Transverse colon (tissue), 4 donors: ENCODE results near the gene DCAF10. TPM values are rescaled to one million over a fixed set of nuclear protein-coding genes. Genes with fewer than 3 reads are reported as not detected.
"Not testable (repeated sequence)": the region's sequence is repeated elsewhere in the genome, so short reads cannot be mapped to it uniquely, and the experiment has no call there.

Experiments
- DNase-seq: peaks from one replicate; pipeline ENCODE4 v3.0.0-alpha.2; 2019
- H3K27ac ChIP-seq, 4 donors: fragments of 200-600 bp; sonication (generic); 2 replicates each; pipeline ENCODE4 v1.5.1; 2016 to 2018; ENCODE audit warnings: inconsistent platforms in 4 of 4
- H3K27me3 ChIP-seq: fragments of 200-600 bp; sonication (generic); 2 replicates; pipeline ENCODE4 v1.5.1; 2017; ENCODE audit warnings: inconsistent platforms
- H3K36me3 ChIP-seq, 4 donors: fragments of 200-600 bp; sonication (generic); 2 replicates each; pipeline ENCODE4 v1.5.1; 2017 to 2019; ENCODE audit warnings: inconsistent platforms in 4 of 4
- H3K4me1 ChIP-seq, 4 donors: fragments of 200-600 bp; sonication (generic); 2 replicates each; pipeline ENCODE4 v1.5.1; 2017 to 2020; ENCODE audit warnings: inconsistent platforms in 4 of 4
- H3K4me3 ChIP-seq, 4 donors: fragments of 200-600 bp; sonication (generic); 1 replicate in 1 of 4; 2 replicates in 3 of 4; pipeline versions ENCODE4 v1.5.1 to v1.6.1; 2017 to 2019; ENCODE audit warnings: inconsistent platforms in 4 of 4
- H3K9me3 ChIP-seq, 2 donors: fragments of 200-600 bp; sonication (generic); 2 replicates each; pipeline ENCODE4 v1.5.1; 2017 to 2019; ENCODE audit warnings: inconsistent platforms in 2 of 2
- EP300 ChIP-seq: sonication (generic); formaldehyde crosslinking; IDR thresholded peaks from one replicate; pipeline ENCODE4 v1.6.1; 2017; ENCODE audit warnings: antibody characterized with exemption, low read depth
- POLR2A ChIP-seq: fragments of 450-650 bp; IDR thresholded peaks from one replicate; pipeline ENCODE4 v1.6.1; 2016; ENCODE audit warnings: antibody characterized with exemption, mild to moderate bottlenecking, moderate library complexity
- POLR2AphosphoS5 ChIP-seq, 3 donors: sonication (generic); formaldehyde crosslinking; IDR thresholded peaks; one replicate each; pipeline ENCODE4 v1.6.1; 2016; ENCODE audit warnings: antibody characterized with exemption in 3 of 3
- WGBS, 2 donors: methylation state at CpG; one replicate each; pipeline ENCODE4 v1.1.5; 2018; ENCODE audit warnings: low coverage in 1 of 2; 5-methylcytosine and 5-hydroxymethylcytosine counted together
- in situ Hi-C, 4 donors: fragments of 200-750 bp; cut with MboI; loops; one replicate each; pipeline versions ENCODE4 v1.15.0 to v1.15.1; 2017; ENCODE audit warnings: low sequenced_read_pairs in 3 of 4, low pct_ligation_motif_present in 1 of 4, low pct_unique_long_range_greater_than_20kb in 1 of 4
- intact Hi-C: fragments of 100-400 bp; cut with DNase I; formaldehyde crosslinking; loops from one replicate; pipeline ENCODE4 v1.15.1; 2023; ENCODE audit warnings: low total_unique reads
- total RNA-seq, 4 donors: library from RNA; depleted of rRNA; stranded (reverse); fragments of >200 nt; gene quantifications; one replicate each; pipeline ENCODE4 v1.1.0, GENCODE V29; 2016
- TF ChIP-seq, protein P1 (sequence below), 5 experiments: fragments of 200-600 bp in 3 of 5; fragments of 450-650 bp in 2 of 5; sonication (generic) in 3 of 5; IDR thresholded peaks; 1 replicate in 2 of 5; 2 replicates in 3 of 5; pipeline ENCODE4 v1.5.1; 2016 to 2017; ENCODE audit warnings: antibody characterized with exemption in 5 of 5, inconsistent platforms in 3 of 5, mild to moderate bottlenecking in 2 of 5, moderate library complexity in 1 of 5

Gene DCAF10
- total RNA-seq, 4 donors from 2014 or later: 12.0 to 493 (median 34.2) TPM

DNA sequence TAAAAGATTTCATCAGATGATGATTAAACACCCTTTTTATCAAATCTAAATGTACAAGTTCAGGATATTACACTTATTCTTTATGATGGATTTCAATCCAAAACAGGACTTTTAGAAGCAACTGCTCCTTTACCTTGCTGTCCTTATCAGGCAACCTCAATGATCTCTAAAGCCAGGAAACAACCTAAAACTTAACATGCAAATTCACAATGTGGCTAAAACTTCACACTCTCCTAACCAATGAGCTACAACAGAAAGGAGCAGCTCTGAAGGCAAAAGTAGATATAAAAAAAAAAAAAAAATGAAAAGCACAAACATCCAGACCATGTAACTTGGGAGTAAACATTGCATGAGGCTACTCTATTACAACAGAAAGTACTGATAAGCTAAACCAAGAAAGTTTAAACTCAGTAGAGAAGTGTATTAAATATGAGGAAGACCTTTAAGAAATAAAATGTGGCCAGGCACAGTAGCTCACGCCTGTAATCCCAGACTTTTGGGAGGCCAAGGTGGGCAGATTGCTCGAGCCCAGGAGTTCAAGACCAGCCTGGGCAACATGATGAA is 80.4 kb downstream of the DCAF10 start:
- Histone ChIP-seq H3K9me3 (no peaks in the 10 kb centered on the region), H3K4me1 (no peaks in the 10 kb centered on the region), H3K4me3 (no peak overlapping the region), H3K27me3 (no peaks in the 10 kb centered on the region), H3K27ac (no peak overlapping the region), H3K36me3 (peaks cover 0 to 8% (median 0%) of the 10 kb centered on the region in 4 donors)
- no peak for TF ChIP-seq POLR2A
- TF ChIP-seq, protein P1, sequence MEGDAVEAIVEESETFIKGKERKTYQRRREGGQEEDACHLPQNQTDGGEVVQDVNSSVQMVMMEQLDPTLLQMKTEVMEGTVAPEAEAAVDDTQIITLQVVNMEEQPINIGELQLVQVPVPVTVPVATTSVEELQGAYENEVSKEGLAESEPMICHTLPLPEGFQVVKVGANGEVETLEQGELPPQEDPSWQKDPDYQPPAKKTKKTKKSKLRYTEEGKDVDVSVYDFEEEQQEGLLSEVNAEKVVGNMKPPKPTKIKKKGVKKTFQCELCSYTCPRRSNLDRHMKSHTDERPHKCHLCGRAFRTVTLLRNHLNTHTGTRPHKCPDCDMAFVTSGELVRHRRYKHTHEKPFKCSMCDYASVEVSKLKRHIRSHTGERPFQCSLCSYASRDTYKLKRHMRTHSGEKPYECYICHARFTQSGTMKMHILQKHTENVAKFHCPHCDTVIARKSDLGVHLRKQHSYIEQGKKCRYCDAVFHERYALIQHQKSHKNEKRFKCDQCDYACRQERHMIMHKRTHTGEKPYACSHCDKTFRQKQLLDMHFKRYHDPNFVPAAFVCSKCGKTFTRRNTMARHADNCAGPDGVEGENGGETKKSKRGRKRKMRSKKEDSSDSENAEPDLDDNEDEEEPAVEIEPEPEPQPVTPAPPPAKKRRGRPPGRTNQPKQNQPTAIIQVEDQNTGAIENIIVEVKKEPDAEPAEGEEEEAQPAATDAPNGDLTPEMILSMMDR (IDR thresholded peaks at IDR 0.05): no peak
- no peak for DNase-seq
- WGBS, 2 donors: 84 to 100% methylated on average over 1 to 2 of the region's 2 CpGs
- in situ Hi-C loops (loop anchor here in 1 of 4 donors (25.0 kb wide), 1 partner anchor 94 kb away; the partner anchor contains the start of gene EXOSC3), intact Hi-C loops (no loop called here)

DNA sequence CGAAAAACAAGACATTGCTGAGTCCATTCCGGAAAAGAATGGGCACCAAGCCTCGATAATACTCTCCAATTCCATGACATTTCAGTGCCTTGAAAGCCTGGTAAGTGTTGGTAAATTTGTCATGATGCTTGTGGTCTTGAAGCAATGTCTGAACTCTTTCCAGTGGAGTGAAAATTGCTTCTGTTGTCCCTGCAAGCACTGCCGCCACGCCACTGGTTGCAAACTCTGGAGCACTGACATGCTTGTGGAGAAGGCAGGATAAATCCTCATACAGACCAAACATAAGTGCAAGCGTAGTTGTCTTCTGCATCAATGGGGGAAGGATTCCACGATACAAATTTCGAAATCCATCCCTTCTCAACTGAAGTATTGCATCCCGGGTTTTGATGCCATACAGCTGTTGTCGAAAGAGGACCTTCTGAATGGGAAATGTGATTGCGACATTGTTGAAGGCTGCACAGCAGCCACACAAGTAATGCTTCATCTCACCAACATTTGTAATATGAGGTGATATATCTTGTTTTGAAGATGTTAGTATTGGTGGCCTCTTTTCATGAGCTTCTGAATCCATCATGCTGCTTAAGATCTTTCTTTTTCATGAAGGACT is 87.5 kb downstream of the DCAF10 start:
- H3K36me3 ChIP-seq, H3K27ac ChIP-seq, intact Hi-C loops, H3K4me3 ChIP-seq, H3K9me3 ChIP-seq, H3K27me3 ChIP-seq, H3K4me1 ChIP-seq, DNase-seq: not testable (repeated sequence)
- 89 to 100% methylated on average over 7 to 11 of the region's 11 CpGs for WGBS, 2 donors
- peak in 1 of 3 donors; percentile 19 for TF ChIP-seq POLR2AphosphoS5 (IDR thresholded peaks at IDR 0.05)
- in situ Hi-C loops: loop anchor here in 1 of 4 donors (25.0 kb wide), 1 partner anchor 101 kb away; the partner anchor contains the start of gene EXOSC3

DNA sequence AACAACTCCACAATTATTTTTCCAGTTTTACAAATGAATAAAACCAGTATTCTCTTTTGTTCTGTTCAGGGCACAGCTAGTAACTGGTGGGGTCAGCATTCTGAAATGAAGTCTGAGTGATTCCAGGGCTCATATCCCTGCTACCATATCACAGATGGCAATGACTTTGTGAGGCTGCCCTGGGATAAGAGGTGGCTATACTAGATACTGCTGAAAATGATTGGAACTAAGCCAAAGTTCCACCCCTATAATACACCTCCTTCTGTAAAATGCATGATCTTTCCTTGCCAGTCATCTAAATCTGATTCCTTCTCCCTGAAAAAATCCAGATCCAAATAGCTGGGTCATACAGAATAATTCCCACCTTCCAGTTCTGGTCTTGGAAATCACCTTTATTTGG is 88.9 kb downstream of the DCAF10 start:
- TF ChIP-seq POLR2AphosphoS5 (IDR thresholded peaks at IDR 0.05): no peak
- no peak for TF ChIP-seq EP300
- TF ChIP-seq POLR2A: no peak
- TF ChIP-seq, protein P1 (IDR thresholded peaks at IDR 0.05): no peak
- H3K4me1 ChIP-seq: no peaks in the 10 kb centered on the region
- peaks cover 0 to 18% (median 8%) of the 10 kb centered on the region in 4 donors for H3K36me3 ChIP-seq
- no peaks in the 10 kb centered on the region for H3K9me3 ChIP-seq
- H3K4me3 ChIP-seq: no peak overlapping the region
- intact Hi-C loops (no loop called here), in situ Hi-C loops (loop anchor here in 1 of 4 donors (25.0 kb wide), 1 partner anchor 102 kb away; the partner anchor contains the start of gene EXOSC3)
- no peaks in the 10 kb centered on the region for H3K27me3 ChIP-seq
- no peak overlapping the region for H3K27ac ChIP-seq
- DNase-seq: no peak

DNA sequence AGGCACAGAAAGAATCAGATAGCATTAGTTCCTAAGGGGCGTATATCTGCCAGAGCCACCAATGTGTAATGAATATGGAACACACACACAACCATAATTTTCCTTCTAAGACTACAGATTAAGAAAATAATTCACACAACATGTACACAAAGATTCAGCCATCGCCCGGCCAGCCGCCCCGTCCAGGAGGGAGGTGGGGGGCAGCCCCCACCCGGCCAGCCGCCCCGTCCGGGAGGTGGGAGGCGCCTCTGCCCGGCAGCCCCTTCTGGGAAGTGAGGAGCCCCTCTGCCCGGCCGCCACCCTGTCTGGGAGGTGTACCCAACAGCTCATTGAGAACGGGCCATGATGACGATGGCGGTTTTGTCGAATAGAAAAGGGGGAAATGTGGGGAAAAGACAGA is 90.4 kb downstream of the DCAF10 start:
- DNase-seq, intact Hi-C loops, H3K9me3 ChIP-seq, H3K27ac ChIP-seq, H3K27me3 ChIP-seq, H3K4me3 ChIP-seq, H3K4me1 ChIP-seq: not testable (repeated sequence)
- whole genome bisulfite sequencing, 2 donors: 96% methylated on average over 3 to 14 of the region's 17 CpGs
- H3K36me3 ChIP-seq: peaks cover 0 to 31% (median 13%) of the 10 kb centered on the region in 4 donors
- in situ Hi-C loops: loop anchor here in 1 of 4 donors (25.0 kb wide), 1 partner anchor 104 kb away; the partner anchor contains the start of gene EXOSC3

DNA sequence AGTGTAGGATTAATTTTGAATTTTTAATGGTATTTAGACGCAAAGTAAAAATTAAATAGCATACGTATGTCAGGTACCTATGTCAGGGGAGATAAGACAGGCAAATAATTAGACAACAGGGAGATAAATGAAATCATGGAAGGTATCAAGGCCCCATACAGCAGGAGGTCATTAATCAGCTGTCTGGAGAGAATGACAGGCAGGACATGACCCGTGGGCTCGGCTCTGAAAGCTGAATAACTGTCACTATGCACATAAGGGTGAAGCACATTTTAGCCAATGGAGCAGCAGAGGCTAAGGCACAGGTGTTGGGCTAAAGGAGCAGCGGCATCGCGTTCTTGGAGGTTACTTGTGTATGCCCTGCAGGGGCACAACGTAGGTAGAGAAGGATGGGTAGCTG is 91.5 kb downstream of the DCAF10 start:
- Histone ChIP-seq H3K9me3 (no peaks in the 10 kb centered on the region), H3K36me3 (peaks cover 0 to 42% (median 18%) of the 10 kb centered on the region in 4 donors), H3K4me1 (no peaks in the 10 kb centered on the region), H3K27ac (no peak overlapping the region), H3K27me3 (no peaks in the 10 kb centered on the region), H3K4me3 (no peak overlapping the region)
- TF ChIP-seq, protein P1 (IDR thresholded peaks at IDR 0.05): no peak
- TF ChIP-seq POLR2AphosphoS5 (IDR thresholded peaks at IDR 0.05) (no peak), EP300 (no peak), POLR2A (no peak)
- WGBS, 2 donors: 89 to 90% methylated on average over 8 of the region's 8 CpGs
- DNase-seq: no peak
- in situ Hi-C loops: loop anchor here in 1 of 4 donors (25.0 kb wide), 1 partner anchor 105 kb away; the partner anchor contains the start of gene EXOSC3
- intact Hi-C loops: no loop called here
